HEK293 (cell line): ENCODE measurements around the gene CADM4.
A peak's percentile ranks its signal among the peaks of the same experiment; 100 is the strongest.

Experiments used
- CTCF ChIA-PET: fragments of 350-600 bp; formaldehyde crosslinking; extraction: SDS; loops from one replicate; lab custom pipeline; 2021; ENCODE audit warnings: antibody characterized with exemption; lab: Yijun Ruan, JAX
- POLR2A ChIA-PET: fragments of 300-600 bp; formaldehyde crosslinking; extraction: SDS; loops from one replicate; lab custom pipeline; 2020; ENCODE audit warnings: antibody characterized with exemption, inconsistent platforms; lab: Yijun Ruan, JAX
- H3K27ac ChIP-seq: fragments of 200-500 bp; sonication (Bioruptor generic); 2 replicates; pipeline ENCODE4 v1.5.1; 2014; ENCODE audit warnings: low read depth, low read length, control low read depth, inconsistent platforms; ENCODE audit errors: extremely low read depth
- H3K36me3 ChIP-seq, 2 experiments: fragments of 200-500 bp in 1 of 2; sonication (Bioruptor generic) in 1 of 2; 1 replicate in 1 of 2; 2 replicates in 1 of 2; pipeline ENCODE4 v1.5.1; 2014 to 2017; ENCODE audit warnings: inconsistent platforms in 2 of 2, low read length in 2 of 2; ENCODE audit not compliant: control insufficient read depth in 2 of 2, insufficient read depth in 1 of 2
- H3K4me1 ChIP-seq: fragments of 200-500 bp; sonication (Bioruptor generic); 2 replicates; pipeline ENCODE4 v1.5.1; 2014; ENCODE audit warnings: mild to moderate bottlenecking, low read length, inconsistent platforms; ENCODE audit not compliant: control insufficient read depth, insufficient read depth
- H3K4me3 ChIP-seq: 2 replicates; pipeline ENCODE4 v1.5.1; 2011; ENCODE audit warnings: low read depth, mild to moderate bottlenecking, control low read depth, low read length, moderate library complexity
- H3K9me3 ChIP-seq: fragments of 200-500 bp; sonication (Bioruptor generic); 2 replicates; pipeline ENCODE4 v1.5.1; 2014; ENCODE audit warnings: low read depth, low read length, inconsistent platforms; ENCODE audit not compliant: control insufficient read depth, insufficient read depth
- GFI1B ChIP-seq: fragments of 450-650 bp; formaldehyde crosslinking; IDR thresholded peaks from 2 replicates; pipeline ENCODE4 v1.5.1; 2016; ENCODE audit warnings: missing biosample characterization, missing genetic modification characterization
- TSHZ1 ChIP-seq: fragments of 450-650 bp; formaldehyde crosslinking; IDR thresholded peaks from 2 replicates; pipeline ENCODE4 v1.5.1; 2016; ENCODE audit warnings: missing biosample characterization, missing genetic modification characterization, borderline replicate concordance
- WT1 ChIP-seq: fragments of 450-650 bp; formaldehyde crosslinking; IDR thresholded peaks from 2 replicates; pipeline ENCODE4 v1.5.1; 2016; ENCODE audit warnings: missing biosample characterization, missing genetic modification characterization
- ZBTB11 ChIP-seq: fragments of 450-650 bp; formaldehyde crosslinking; conservative IDR thresholded peaks from 2 replicates; pipeline ENCODE4 v1.5.1; 2016; ENCODE audit warnings: low read depth, missing biosample characterization, missing genetic modification characterization
- ZBTB26 ChIP-seq: fragments of 450-650 bp; formaldehyde crosslinking; optimal IDR thresholded peaks from 2 replicates; pipeline ENCODE3; 2016; ENCODE audit warnings: missing biosample characterization, mild to moderate bottlenecking, missing genetic modification characterization
- ZFP41 ChIP-seq: fragments of 450-650 bp; formaldehyde crosslinking; IDR thresholded peaks from 2 replicates; pipeline ENCODE4 v1.5.1; 2016; ENCODE audit warnings: missing biosample characterization, missing genetic modification characterization, borderline replicate concordance
- ZNF133 ChIP-seq: fragments of 450-650 bp; formaldehyde crosslinking; IDR thresholded peaks from 2 replicates; pipeline ENCODE4 v1.5.1; 2016; ENCODE audit warnings: missing biosample characterization, missing genetic modification characterization
- ZNF146 ChIP-seq: fragments of 450-650 bp; formaldehyde crosslinking; IDR thresholded peaks from 2 replicates; pipeline ENCODE4 v1.5.1; 2016; ENCODE audit warnings: missing biosample characterization, missing genetic modification characterization
- ZNF148 ChIP-seq: fragments of 450-650 bp; formaldehyde crosslinking; IDR thresholded peaks from 2 replicates; pipeline ENCODE4 v1.5.0; 2017; ENCODE audit warnings: missing biosample characterization, missing genetic modification characterization, borderline replicate concordance
- ZNF302 ChIP-seq: fragments of 450-650 bp; formaldehyde crosslinking; IDR thresholded peaks from 2 replicates; pipeline ENCODE4 v1.5.1; 2016; ENCODE audit warnings: missing biosample characterization, missing genetic modification characterization, low read depth
- ZNF394 ChIP-seq: fragments of 450-650 bp; formaldehyde crosslinking; IDR thresholded peaks from 2 replicates; pipeline ENCODE4 v1.5.1; 2016; ENCODE audit warnings: missing biosample characterization, missing genetic modification characterization, mild to moderate bottlenecking, moderate library complexity, borderline replicate concordance
- ZNF473 ChIP-seq: fragments of 450-650 bp; formaldehyde crosslinking; IDR thresholded peaks from 2 replicates; pipeline ENCODE4 v1.5.1; 2017; ENCODE audit warnings: missing biosample characterization, missing genetic modification characterization
- ZNF488 ChIP-seq: fragments of 450-650 bp; formaldehyde crosslinking; IDR thresholded peaks from 2 replicates; pipeline ENCODE4 v1.5.1; 2016; ENCODE audit warnings: missing biosample characterization, missing genetic modification characterization
- ZNF623 ChIP-seq: fragments of 450-650 bp; formaldehyde crosslinking; IDR thresholded peaks from 2 replicates; pipeline ENCODE4 v1.5.1; 2016; ENCODE audit warnings: missing biosample characterization, missing genetic modification characterization
- ZNF624 ChIP-seq: fragments of 450-650 bp; formaldehyde crosslinking; IDR thresholded peaks from 2 replicates; pipeline ENCODE4 v1.5.1; 2017; ENCODE audit warnings: missing biosample characterization, missing genetic modification characterization
- ZNF664 ChIP-seq: fragments of 450-650 bp; formaldehyde crosslinking; IDR thresholded peaks from 2 replicates; pipeline ENCODE4 v1.5.1; 2016; ENCODE audit warnings: missing biosample characterization, missing genetic modification characterization
- ZNF704 ChIP-seq: fragments of 450-650 bp; formaldehyde crosslinking; IDR thresholded peaks from 2 replicates; pipeline ENCODE4 v1.5.1; 2016; ENCODE audit warnings: missing biosample characterization, missing genetic modification characterization
- ZNF76 ChIP-seq: fragments of 450-650 bp; formaldehyde crosslinking; IDR thresholded peaks from 2 replicates; pipeline ENCODE4; 2016; ENCODE audit warnings: low read depth, missing biosample characterization, missing genetic modification characterization, borderline replicate concordance
- ZNF777 ChIP-seq: fragments of 450-650 bp; formaldehyde crosslinking; IDR thresholded peaks from 2 replicates; pipeline ENCODE4 v1.5.1; 2017; ENCODE audit warnings: missing biosample characterization, missing genetic modification characterization, borderline replicate concordance
- ZNF837 ChIP-seq: fragments of 450-650 bp; formaldehyde crosslinking; IDR thresholded peaks from 2 replicates; pipeline ENCODE4 v1.5.1; 2016; ENCODE audit warnings: missing biosample characterization, missing genetic modification characterization
- ZXDB ChIP-seq: fragments of 450-650 bp; formaldehyde crosslinking; IDR thresholded peaks from 2 replicates; pipeline ENCODE4 v1.5.1; 2016; ENCODE audit warnings: missing biosample characterization, missing genetic modification characterization

The CADM4 gene

GRCh38 chr19:43618921-43619261 is 20.8 kb downstream of the CADM4 start (continued):
- peak; percentile 7; the same call in 1 of the 2 replicates for TF ChIP-seq ZNF148 (tag by site-specific recombination)
- TF ChIP-seq ZNF624 = no peak
- TF ChIP-seq, all 188 proteins: peak for 28

GRCh38 chr19:43616954-43617353 is 22.7 kb downstream of the CADM4 start:
- ChIA-PET POLR2A (interaction anchor here (0.6 to 2.3 kb wide), 7 partner anchors 12 to 495 kb away, joined by 3 to 9 read pairs (median 4); partner anchors contain the start of genes IRGQ and ZNF576), CTCF (interaction anchor here (0.6 to 1.6 kb wide), 2 partner anchors 22 to 101 kb away, joined by 3 to 8 read pairs; no protein-coding TSS in a partner anchor)
- H3K4me1 ChIP-seq = peaks cover 21% of the 10 kb centered on the region
- no peaks in the 10 kb centered on the region; the same call in 1 of the 2 replicates for H3K9me3 ChIP-seq
- no peak overlapping the region for H3K4me3 ChIP-seq
- H3K27ac ChIP-seq = no peak overlapping the region
- peaks cover 23 to 35% of the 10 kb centered on the region in 2 experiments for H3K36me3 ChIP-seq
- TF ChIP-seq ZNF664 (tag by site-specific recombination) (no peak), ZFP41 (tag by site-specific recombination) (no peak), ZBTB11 (tag by site-specific recombination) (no peak), ZNF473 (tag by site-specific recombination) (no peak), ZNF394 (tag by site-specific recombination) (no peak), ZNF76 (tag by site-specific recombination) (no peak), TSHZ1 (tag by site-specific recombination) (no peak), ZNF623 (no peak), ZNF488 (tag by site-specific recombination) (no peak), ZBTB26 (peak; percentile 15), ZNF302 (no peak), ZNF146 (tag by site-specific recombination) (no peak), ZNF133 (tag by site-specific recombination) (no peak), ZNF777 (no peak), ZNF837 (tag by site-specific recombination) (no peak), ZXDB (no peak), ZNF704 (no peak), GFI1B (no peak), WT1 (tag by site-specific recombination) (no peak)
